Inflammatory macrophage treated with lipopolysaccharide for 4 hours (primary cell): ENCODE data around the gene AGAP2.
"Not testable (repeated sequence)": the region's sequence is repeated elsewhere in the genome, so short reads cannot be mapped to it uniquely, and the experiment has no call there.

ENCODE experiments used
- DNase-seq: peaks from one replicate; pipeline ENCODE4 v3.0.0-alpha.2; 2020

AGAP2 gene

DNA sequence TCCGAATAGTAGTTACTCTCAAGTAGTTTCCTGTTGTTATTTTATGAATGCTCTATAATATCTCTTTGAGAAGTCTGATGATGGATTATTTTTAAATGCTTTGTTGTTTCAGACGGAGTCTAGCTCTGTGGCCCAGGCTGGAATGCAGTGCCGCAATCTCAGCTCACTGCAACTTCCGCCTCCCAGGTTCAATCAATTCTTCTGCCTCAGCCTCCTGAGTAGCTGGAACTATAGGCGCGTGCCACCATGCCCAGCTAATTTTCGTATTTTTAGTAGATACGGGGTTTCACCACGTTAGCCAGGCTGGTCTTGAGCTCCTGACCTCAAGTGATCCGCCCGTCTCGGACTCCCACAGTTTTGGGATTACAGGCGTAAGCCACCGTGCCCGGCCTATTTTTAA lies 46.0 kb downstream of the AGAP2 start:
- no peak for DNase-seq

DNA sequence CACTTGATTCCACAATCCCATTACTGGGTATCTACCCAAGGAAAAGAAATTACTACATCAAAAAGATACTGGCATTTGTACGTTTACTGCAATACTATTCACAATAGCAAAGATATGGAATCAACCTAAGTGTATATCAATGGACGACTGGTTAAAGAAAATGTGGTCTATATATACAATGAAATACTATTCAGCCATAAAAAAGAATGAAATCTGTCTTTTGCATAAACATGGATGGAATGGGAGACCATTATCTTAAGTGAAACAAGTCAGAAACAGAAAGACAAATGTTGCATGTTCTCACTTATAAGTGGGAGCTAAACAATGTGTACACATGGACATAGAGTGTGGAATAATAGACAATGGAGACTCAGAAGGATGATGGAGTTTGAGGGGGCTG lies 49.6 kb downstream of the AGAP2 start:
- no peak for DNase-seq

DNA sequence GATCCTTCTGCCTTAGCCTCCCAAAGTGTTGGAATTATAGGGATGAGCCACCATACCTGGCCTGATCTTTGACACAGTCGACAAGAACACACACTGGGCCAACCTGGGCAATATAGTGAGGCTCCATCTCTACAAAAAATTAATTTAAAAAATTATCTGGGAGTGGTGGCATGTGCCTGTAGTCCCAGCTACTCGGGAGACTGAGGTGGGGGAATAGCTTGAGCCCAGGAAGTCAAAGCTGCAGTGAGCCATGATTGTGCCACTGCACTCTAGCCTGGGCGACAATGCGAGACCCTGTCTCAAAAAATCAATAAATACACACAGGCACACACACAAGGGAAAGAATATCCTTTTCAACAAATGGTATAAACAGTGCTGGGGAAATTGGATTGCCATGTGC lies 50.7 kb downstream of the AGAP2 start:
- no peak for DNase-seq

DNA sequence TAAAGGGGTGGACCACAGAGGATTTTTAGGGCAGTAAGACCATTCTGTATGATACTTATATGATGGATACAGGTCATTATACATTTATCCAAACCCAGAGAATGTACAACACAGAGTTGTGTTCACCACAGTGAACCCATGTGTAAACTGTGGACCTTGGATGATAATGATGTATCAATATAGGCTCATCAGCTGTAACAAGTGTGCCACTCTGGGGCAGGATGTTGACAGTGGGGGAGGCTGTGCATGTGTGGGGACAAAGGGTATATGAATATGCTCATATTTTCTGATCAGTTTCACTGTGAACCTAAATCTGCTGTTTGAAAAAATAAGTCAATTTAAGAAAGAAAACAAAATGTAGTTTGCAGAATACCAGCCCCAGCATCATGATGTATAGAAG lies 58.8 kb downstream of the AGAP2 start:
- no peak for DNase-seq

DNA sequence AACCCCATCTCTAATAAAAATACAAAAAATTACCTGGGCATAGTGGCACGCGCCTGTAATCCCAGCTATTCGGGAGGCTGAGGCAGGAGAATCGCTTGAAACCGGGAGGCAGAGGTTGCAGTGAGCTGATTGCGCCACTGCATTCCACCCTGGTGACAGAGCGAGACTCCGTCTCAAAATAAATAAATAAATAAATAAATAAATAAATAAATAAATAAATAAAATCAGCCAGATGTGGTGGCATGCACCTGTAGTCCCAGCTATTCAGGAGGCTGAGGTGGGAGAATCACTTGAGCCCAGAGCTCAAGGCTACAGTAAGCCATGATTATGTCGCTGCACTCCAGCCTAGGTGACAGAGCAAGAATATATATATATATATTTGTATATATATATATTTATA lies 60.6 kb downstream of the AGAP2 start:
- DNase-seq, result not testable (repeated sequence)

DNA sequence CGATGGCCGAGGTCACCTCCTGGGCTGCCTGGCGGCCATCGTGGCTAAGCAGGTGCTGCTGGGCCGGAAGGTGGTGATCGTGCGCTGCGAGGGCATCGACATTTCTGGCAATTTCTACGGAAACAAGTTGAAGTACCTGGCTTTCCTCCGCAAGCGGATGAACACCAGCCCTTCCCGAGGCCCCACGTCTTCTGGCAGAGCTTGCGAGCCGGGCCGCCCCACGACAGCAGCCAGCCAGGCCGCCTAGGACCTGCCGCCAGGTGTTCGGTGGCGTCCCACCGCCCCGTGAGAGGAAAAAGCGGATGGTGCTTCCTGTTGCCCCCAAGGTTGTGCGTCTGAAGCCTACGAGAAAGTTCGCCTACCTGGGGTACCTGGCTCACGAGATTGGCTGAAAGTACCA lies 63.9 kb downstream of the AGAP2 start:
- no peak for DNase-seq
